Naive B cell (primary cell): ENCODE results near the gene PPP1R13B. TPM values are rescaled to one million over a fixed set of nuclear protein-coding genes. Genes with fewer than 3 reads are reported as not detected.

Experiments
- ATAC-seq, 2 donors: fragments of 150-1000 bp; cut with Tn5 transposase; 2 replicates each; pipeline ENCODE4 v1.10.0; 2021; ENCODE audit warnings: low read depth in 2 of 2, mild to moderate bottlenecking in 2 of 2, moderate library complexity in 2 of 2
- DNase-seq: peaks from one replicate; pipeline ENCODE4 v3.0.0; 2022
- H3K27ac Mint-ChIP-seq, 6 donors: one replicate each; pipeline ENCODE4 v1.8.0; 2020 to 2022; ENCODE audit warnings: mild to moderate bottlenecking in 6 of 6, mixed read lengths in 6 of 6, moderate library complexity in 5 of 6, inconsistent platforms in 2 of 6
- H3K27me3 Mint-ChIP-seq, 3 donors: one replicate each; pipeline ENCODE4 v1.8.0; 2021 to 2022; ENCODE audit warnings: mixed read lengths in 3 of 3, mild to moderate bottlenecking in 1 of 3
- H3K36me3 Mint-ChIP-seq, 2 donors: one replicate each; pipeline ENCODE4 v1.8.0; 2020 to 2022; ENCODE audit warnings: mixed read lengths in 2 of 2, inconsistent platforms in 1 of 2, mild to moderate bottlenecking in 1 of 2
- H3K4me1 Mint-ChIP-seq, 3 donors: one replicate each; pipeline ENCODE4 v1.8.0; 2020 to 2022; ENCODE audit warnings: mixed read lengths in 3 of 3, inconsistent platforms in 1 of 3, mild to moderate bottlenecking in 1 of 3, moderate library complexity in 1 of 3
- H3K4me3 Mint-ChIP-seq, 8 donors: one replicate each; pipeline ENCODE4 v1.8.0; 2020 to 2022; ENCODE audit warnings: mild to moderate bottlenecking in 8 of 8, mixed read lengths in 8 of 8, moderate library complexity in 8 of 8, inconsistent platforms in 2 of 8
- H3K9me3 Mint-ChIP-seq, 7 donors: one replicate each; pipeline ENCODE4 v1.8.0; 2020 to 2022; ENCODE audit warnings: mixed read lengths in 7 of 7, mild to moderate bottlenecking in 5 of 7, inconsistent platforms in 2 of 7, moderate library complexity in 1 of 7
- polyA plus RNA-seq, 6 donors: library from polyadenylated mRNA; unstranded; fragments of 300-500 nt; fragmentation: Illumina TruSeq; gene quantifications; one replicate each; pipeline ENCODE4 v1.2.3, GENCODE V29; 2021; ENCODE audit warnings: low read depth in 6 of 6

Gene PPP1R13B
- polyA plus RNA-seq, 6 donors from 2014 or later: 0.65 to 4.6 (median 1.8) TPM; not detected in 1

DNA sequence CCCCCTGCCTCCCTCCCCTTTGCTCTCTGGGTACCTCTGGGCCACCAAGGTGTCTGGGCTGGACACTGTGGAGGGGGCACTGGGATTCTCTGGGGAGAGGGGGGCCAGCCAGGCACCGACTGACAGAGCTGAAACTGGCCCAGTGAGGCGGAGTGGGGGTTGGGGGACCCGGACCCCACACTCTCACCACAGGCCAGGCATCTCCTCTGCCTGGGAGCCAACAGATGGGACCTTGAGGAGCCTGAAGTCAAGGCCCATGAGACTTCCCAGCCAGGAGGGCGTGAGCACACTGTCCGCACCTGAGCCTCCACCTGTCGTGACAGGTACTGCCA is 39.8 kb upstream of the PPP1R13B start:
- no peak for DNase-seq
- no peak for ATAC-seq
- Mint-ChIP-seq H3K4me1 (no peaks in the 10 kb centered on the region), H3K4me3 (no peak overlapping the region), H3K9me3 (no peaks in the 10 kb centered on the region), H3K27me3 (peaks cover 2 to 8% (median 7%) of the 10 kb centered on the region in 3 donors), H3K27ac (no peak overlapping the region), H3K36me3 (no peaks in the 10 kb centered on the region)

DNA sequence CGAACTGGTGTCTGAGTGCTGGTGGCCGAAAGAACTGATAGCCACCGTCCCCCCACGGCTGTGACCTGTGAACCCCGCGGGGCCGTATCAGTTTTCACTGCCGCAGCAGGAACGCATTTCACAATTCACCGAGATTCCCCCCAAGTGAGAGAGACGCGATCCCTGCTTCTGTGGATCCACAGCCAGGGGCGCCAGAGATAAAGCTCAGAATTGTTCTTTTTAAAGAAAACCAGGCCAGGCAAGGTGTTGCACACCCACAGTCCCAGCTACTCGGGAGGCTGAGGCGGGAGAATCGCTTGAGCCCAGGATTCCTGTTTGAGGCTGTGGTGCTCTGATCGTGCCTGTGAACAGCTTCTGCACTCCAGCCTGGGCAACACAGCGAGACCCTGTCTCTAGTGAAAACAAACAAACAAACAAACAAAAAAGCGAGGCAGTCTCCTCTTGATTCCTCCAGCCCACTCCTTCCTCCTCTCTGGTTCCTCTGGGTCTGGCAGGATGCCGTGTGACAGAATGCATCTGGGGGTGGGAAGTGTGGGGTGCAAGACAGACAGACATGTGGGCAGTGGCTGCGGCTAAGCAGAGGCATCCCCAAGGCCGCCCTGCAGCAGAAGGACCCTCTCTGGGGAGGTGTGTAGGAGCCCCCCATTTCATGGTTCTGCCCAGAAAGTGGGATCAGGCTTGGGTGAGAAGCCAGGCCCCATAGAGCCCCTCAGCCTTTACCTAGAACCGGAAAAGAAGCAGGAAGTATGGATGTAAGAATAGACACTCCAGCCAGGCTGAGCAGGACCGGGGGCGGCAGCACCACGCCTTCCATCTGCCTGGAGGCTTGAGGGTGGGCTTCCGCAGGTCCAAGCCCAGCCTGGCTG is 39.2 kb upstream of the PPP1R13B start:
- no peak overlapping the region for H3K4me3 Mint-ChIP-seq
- ATAC-seq (no peak), DNase-seq (no peak)
- no peaks in the 10 kb centered on the region for H3K4me1 Mint-ChIP-seq
- H3K27me3 Mint-ChIP-seq: peaks cover 4 to 14% (median 13%) of the 10 kb centered on the region in 3 donors
- no peaks in the 10 kb centered on the region for H3K9me3 Mint-ChIP-seq
- H3K36me3 Mint-ChIP-seq: no peaks in the 10 kb centered on the region
- no peak overlapping the region for H3K27ac Mint-ChIP-seq

DNA sequence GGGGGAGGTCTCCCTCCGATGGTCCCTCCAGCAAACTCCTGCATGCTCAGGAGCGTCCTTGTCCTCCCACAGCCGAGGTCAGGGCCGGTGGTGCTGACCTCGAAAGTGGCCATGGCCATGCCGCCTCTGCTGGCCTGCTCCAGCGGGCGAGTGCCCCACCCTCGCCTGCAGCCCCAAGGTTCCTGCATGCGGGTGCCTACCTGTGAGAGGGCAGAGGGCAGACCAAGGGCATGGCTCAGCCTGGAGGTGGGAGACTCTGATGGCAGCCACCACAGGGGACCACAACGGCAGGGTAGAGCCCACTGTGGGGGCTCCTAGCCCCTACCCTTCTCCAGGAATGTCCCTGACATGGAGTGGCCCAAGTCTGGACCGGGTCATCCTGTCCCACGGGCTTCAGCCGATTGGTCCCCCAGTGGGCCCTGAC is 38.1 kb upstream of the PPP1R13B start:
- ATAC-seq (no peak), DNase-seq (no peak)
- no peaks in the 10 kb centered on the region for H3K36me3 Mint-ChIP-seq
- peaks cover 0 to 7% (median 5%) of the 10 kb centered on the region in 3 donors for H3K4me1 Mint-ChIP-seq
- peaks cover 10 to 24% (median 23%) of the 10 kb centered on the region in 3 donors for H3K27me3 Mint-ChIP-seq
- H3K27ac Mint-ChIP-seq: no peak overlapping the region
- H3K4me3 Mint-ChIP-seq: no peak overlapping the region
- H3K9me3 Mint-ChIP-seq: no peaks in the 10 kb centered on the region

GRCh38 chr14:103884854-103885253 is 37.5 kb upstream of the PPP1R13B start:
- DNase-seq: no peak
- H3K9me3 Mint-ChIP-seq: no peaks in the 10 kb centered on the region
- no peaks in the 10 kb centered on the region for H3K36me3 Mint-ChIP-seq
- peaks cover 10 to 29% (median 27%) of the 10 kb centered on the region in 3 donors for H3K27me3 Mint-ChIP-seq
- H3K27ac Mint-ChIP-seq: no peak overlapping the region
- no peak for ATAC-seq
- peaks cover 3 to 11% (median 9%) of the 10 kb centered on the region in 3 donors for H3K4me1 Mint-ChIP-seq
- no peak overlapping the region for H3K4me3 Mint-ChIP-seq

GRCh38 chr14:103883263-103883523 is 35.8 kb upstream of the PPP1R13B start:
- H3K4me3 Mint-ChIP-seq: no peak overlapping the region
- ATAC-seq (no peak), DNase-seq (no peak)
- H3K4me1 Mint-ChIP-seq: peaks cover 7 to 12% (median 9%) of the 10 kb centered on the region in 3 donors
- H3K36me3 Mint-ChIP-seq: no peaks in the 10 kb centered on the region
- H3K27ac Mint-ChIP-seq: no peak overlapping the region
- peaks cover 10 to 29% (median 27%) of the 10 kb centered on the region in 3 donors for H3K27me3 Mint-ChIP-seq
- H3K9me3 Mint-ChIP-seq: no peaks in the 10 kb centered on the region

DNA sequence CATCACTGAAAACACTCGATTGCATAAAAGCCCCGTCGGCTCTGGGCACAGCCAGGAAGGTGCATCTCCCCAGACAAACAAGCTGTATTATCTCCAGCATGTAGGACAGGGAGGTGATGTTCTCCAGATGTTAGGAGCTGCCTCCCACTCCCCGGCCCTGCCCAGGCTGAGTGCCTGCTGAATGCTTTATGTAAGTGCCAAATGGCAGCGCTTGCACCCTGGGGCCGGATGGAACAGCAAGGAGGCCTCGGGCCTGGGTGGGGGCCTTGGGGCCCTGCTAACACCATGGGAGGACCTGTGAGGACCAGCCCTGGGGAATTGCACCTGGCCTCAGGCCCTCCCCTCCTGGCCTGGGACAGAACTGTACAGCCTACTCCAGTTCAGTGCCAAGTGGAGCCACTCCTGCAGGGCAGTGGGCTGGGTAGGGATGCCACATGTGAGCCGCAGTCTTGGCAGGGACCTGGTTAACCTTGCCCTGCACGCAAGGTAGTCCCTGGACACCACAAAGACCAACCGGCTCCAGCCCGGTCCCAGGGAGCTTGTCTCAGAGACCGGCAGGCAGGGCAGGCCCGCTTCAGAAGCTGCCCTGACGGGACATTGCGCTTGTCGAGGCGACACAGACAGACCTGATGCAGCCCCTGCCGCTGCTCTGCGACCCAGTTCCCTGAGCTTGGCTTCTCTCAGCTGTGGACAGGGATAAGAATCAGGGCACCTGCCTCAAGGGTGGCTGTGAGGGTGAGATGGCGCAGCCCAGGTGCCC is 35.3 kb upstream of the PPP1R13B start:
- peaks cover 10 to 29% (median 27%) of the 10 kb centered on the region in 3 donors for H3K27me3 Mint-ChIP-seq
- H3K36me3 Mint-ChIP-seq: no peaks in the 10 kb centered on the region
- peaks cover 7 to 12% (median 9%) of the 10 kb centered on the region in 3 donors for H3K4me1 Mint-ChIP-seq
- ATAC-seq: no peak
- no peak overlapping the region for H3K27ac Mint-ChIP-seq
- H3K9me3 Mint-ChIP-seq: no peaks in the 10 kb centered on the region
- no peak for DNase-seq
- no peak overlapping the region for H3K4me3 Mint-ChIP-seq

DNA sequence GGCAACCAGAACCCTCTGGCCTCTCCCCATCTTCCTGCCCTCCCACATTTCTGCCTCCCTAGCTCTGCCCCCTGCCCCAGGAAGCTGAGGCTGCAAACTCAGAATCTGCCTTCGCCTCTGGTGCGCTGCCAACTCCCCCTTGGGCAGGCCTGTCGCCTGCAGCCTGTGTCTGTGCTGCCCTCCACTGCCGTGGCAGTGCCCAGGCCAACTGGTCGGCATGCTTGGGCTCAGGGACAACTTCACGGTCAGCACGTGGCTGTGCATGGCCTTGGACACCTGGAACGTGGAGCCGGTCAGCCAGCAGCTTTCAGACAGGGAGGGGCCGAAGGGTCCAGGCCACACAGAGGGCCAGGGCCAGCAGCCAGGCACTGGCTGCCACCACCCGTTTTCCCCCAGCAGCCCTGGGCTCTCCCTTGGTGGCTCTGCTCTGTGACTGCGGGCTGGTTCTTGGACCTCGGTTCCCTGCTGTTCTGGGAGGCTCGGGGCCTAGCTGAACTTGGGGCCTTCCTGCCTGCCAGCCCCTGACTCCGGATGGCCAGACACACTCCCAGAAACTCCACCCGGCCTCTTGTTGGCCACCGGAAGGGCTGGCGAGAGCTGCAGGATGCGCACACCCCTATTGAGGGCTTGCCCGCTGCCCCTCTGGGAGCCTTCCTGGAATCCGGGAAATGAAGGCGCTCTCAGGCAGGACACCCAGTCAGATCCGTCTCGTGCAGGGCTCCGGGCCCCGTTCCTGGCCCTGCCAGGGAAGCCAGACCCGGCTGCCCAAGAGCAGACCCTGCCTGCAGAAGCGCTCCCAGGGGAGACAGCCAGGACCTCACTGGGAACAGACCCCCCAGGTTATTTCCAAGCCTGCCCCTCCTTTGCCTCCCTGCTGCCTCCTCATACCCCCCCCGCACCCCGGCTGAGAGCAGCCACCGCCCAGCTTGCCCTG is 34.2 kb upstream of the PPP1R13B start:
- no peak overlapping the region for H3K27ac Mint-ChIP-seq
- H3K27me3 Mint-ChIP-seq: peaks cover 10 to 29% (median 27%) of the 10 kb centered on the region in 3 donors
- peaks cover 7 to 19% (median 9%) of the 10 kb centered on the region in 3 donors for H3K4me1 Mint-ChIP-seq
- peak overlapping the region in 4 of 8 donors; percentile 35 to 58 (median 52) for H3K4me3 Mint-ChIP-seq
- H3K9me3 Mint-ChIP-seq: peaks cover 0 to 2% (median 0%) of the 10 kb centered on the region in 7 donors
- ATAC-seq: no peak
- H3K36me3 Mint-ChIP-seq: no peaks in the 10 kb centered on the region
- no peak for DNase-seq

DNA sequence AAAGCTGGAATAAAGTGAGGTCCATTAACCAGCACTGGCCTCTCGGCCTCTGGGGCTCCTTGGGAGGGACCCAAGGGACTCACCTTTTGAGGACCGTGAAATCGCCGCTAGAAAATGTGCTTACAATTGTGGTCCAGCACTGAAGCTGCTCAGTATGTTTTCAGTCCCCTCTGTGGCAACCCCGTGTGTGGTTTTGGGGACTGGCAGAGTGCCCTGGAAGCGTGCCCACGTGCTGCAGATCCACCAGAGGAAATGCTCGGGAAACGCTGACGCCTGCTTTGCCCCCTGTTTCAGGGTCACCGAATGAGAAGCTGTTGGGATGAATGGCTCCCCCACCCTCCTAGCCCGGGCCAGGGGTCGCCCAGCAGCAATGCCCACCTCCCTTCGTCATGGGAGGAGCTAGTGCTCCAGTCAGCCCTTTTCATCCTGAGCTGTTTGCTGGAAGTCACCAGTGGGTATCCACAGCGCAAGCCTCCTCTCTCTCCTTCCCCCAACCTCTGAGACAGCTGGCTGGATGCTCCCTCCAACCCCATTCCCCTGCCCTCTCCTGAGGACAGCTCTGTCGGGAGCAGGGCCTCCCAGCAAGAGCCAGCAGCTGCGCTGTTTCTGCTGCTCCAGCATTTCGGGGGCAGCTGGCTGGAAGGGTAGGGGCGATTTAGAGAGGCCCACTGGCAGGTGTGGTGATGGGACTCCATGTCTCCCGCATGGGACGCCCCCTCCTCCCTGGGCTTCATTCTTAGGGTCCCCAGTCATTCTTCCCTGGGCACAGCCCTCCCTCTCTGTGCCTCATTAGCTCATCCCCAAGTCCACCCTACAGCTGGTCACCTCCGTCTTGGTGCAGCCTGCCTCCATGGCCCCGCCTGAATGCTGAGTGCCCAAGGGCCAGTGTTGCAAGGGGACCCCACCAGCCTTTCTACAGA is 33.2 kb upstream of the PPP1R13B start:
- Mint-ChIP-seq H3K36me3 (no peaks in the 10 kb centered on the region), H3K4me3 (peak overlapping the region; percentile 35 to 80 (median 61)), H3K9me3 (peaks cover 0 to 2% (median 0%) of the 10 kb centered on the region in 7 donors), H3K27me3 (peaks cover 10 to 29% (median 27%) of the 10 kb centered on the region in 3 donors), H3K4me1 (peaks cover 7 to 19% (median 9%) of the 10 kb centered on the region in 3 donors), H3K27ac (no peak overlapping the region)
- DNase-seq: no peak
- no peak for ATAC-seq

DNA sequence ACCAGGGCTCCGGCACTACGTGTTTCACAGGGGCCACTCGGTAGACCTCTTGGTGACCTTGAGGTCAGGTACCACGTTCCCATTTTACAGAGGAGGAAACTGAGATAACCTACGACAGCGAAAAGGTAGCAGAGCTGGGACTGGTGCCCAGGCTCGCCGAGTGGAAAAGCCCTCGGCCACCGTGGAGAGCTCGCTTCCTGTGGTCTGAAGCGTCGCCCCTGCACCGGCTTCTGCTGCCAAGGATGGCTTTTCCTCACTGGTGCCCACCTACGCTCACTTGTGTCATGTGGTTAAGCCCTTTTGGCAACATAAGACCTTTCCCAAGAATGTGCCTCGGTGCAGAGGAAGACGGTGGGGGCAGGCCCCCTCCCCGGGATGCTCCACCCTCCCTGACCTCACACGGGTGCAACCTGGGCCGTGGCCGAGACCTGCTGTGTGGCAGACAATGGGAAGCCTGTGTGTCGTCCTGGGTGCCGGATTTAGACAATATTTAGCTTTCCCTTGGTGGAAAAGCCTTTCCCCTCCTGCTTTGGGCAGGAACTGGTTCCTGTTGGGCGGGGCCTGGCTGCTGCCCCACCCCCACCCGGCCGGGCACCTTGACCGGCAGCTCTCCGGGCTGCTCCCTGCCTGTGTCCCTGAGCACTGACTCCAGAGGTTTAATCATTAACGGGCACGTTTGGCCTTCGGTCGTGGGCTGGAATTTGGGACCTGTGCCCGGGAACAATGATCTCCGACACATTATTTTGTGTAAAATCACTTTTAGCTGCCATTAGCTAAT is 32.4 kb upstream of the PPP1R13B start:
- no peak for ATAC-seq
- Mint-ChIP-seq H3K9me3 (peaks cover 0 to 5% (median 0%) of the 10 kb centered on the region in 7 donors), H3K4me1 (peaks cover 7 to 22% (median 16%) of the 10 kb centered on the region in 3 donors), H3K36me3 (no peaks in the 10 kb centered on the region), H3K4me3 (peak overlapping the region; percentile 31 to 80 (median 67)), H3K27ac (no peak overlapping the region), H3K27me3 (peaks cover 10 to 29% (median 27%) of the 10 kb centered on the region in 3 donors)
- no peak for DNase-seq

GRCh38 chr14:103879118-103879569 is 31.8 kb upstream of the PPP1R13B start:
- H3K27ac Mint-ChIP-seq: no peak overlapping the region

GRCh38 chr14:103878180-103878579 is 30.8 kb upstream of the PPP1R13B start:
- H3K36me3 Mint-ChIP-seq: no peaks in the 10 kb centered on the region
- H3K27me3 Mint-ChIP-seq: peaks cover 10 to 29% (median 27%) of the 10 kb centered on the region in 3 donors
- H3K9me3 Mint-ChIP-seq: peaks cover 0 to 5% (median 0%) of the 10 kb centered on the region in 7 donors
- ATAC-seq (no peak), DNase-seq (no peak)
- H3K27ac Mint-ChIP-seq: peak overlapping the region in 1 of 6 donors; percentile 78
- peaks cover 7 to 30% (median 17%) of the 10 kb centered on the region in 3 donors for H3K4me1 Mint-ChIP-seq
- H3K4me3 Mint-ChIP-seq: no peak overlapping the region

More at GRCh38 chr14:103879118-103879569, 31.8 kb upstream of the PPP1R13B start:
- H3K36me3 Mint-ChIP-seq: no peaks in the 10 kb centered on the region
- H3K4me1 Mint-ChIP-seq: peaks cover 7 to 28% (median 17%) of the 10 kb centered on the region in 3 donors
- ATAC-seq (no peak), DNase-seq (no peak)
- H3K9me3 Mint-ChIP-seq: peaks cover 0 to 5% (median 0%) of the 10 kb centered on the region in 7 donors
- peak overlapping the region in 6 of 8 donors; percentile 23 to 77 (median 64) for H3K4me3 Mint-ChIP-seq
- peaks cover 10 to 29% (median 27%) of the 10 kb centered on the region in 3 donors for H3K27me3 Mint-ChIP-seq
